Testis (tissue), 3 donors: ENCODE results near the gene USP32. TPM values are rescaled to one million over a fixed set of nuclear protein-coding genes. Genes with fewer than 3 reads are reported as not detected.
"Not testable (repeated sequence)": the region's sequence is repeated elsewhere in the genome, so short reads cannot be mapped to it uniquely, and the experiment has no call there.

Experiments used
- DNase-seq: peaks from one replicate; pipeline ENCODE4 v3.0.0-alpha.2; 2019
- H3K27ac ChIP-seq, 2 donors: fragments of 200-600 bp; sonication (generic); one replicate each; pipeline ENCODE4 v1.5.1; 2019
- H3K27me3 ChIP-seq: fragments of 200-600 bp; sonication (generic); one replicate; pipeline ENCODE4 v1.5.1; 2019
- H3K36me3 ChIP-seq: fragments of 200-600 bp; sonication (generic); one replicate; pipeline ENCODE4 v1.5.1; 2017; ENCODE audit warnings: low read depth; ENCODE audit errors: missing control alignments
- H3K4me1 ChIP-seq: fragments of 200-600 bp; sonication (generic); one replicate; pipeline ENCODE4 v1.5.1; 2019
- H3K4me3 ChIP-seq, 2 donors: fragments of 200-600 bp; sonication (generic); one replicate each; pipeline ENCODE4 v1.5.1; 2017 to 2019
- H3K9me3 ChIP-seq: fragments of 200-600 bp; sonication (generic); one replicate; pipeline ENCODE4 v1.5.1; 2017
- POLR2A ChIP-seq: fragments of 450-650 bp; IDR thresholded peaks from one replicate; pipeline ENCODE4 v1.6.1; 2017; ENCODE audit warnings: antibody characterized with exemption, mild to moderate bottlenecking, moderate library complexity
- WGBS, 2 donors: methylation state at CpG; one replicate each; pipeline ENCODE4 v1.1.5; 2018; 5-methylcytosine and 5-hydroxymethylcytosine counted together
- intact Hi-C: fragments of 100-400 bp; cut with DNase I; formaldehyde crosslinking; loops from one replicate; pipeline ENCODE4 v1.15.1; 2023; ENCODE audit warnings: low total_unique reads
- polyA plus RNA-seq: library from polyadenylated mRNA; stranded (reverse); fragments of 350-450 nt; fragmentation: Illumina TruSeq; extraction: RNeasy Lipid Tissue Mini Kit (QIAGEN cat#74804); gene quantifications from one replicate; pipeline ENCODE4 v1.2.3, GENCODE V29; 2014; ENCODE audit warnings: low read depth, low replicate concordance; ENCODE audit not compliant: insufficient read depth
- total RNA-seq, 2 donors: library from RNA; depleted of rRNA; stranded (reverse); fragments of >200 nt; gene quantifications; one replicate each; pipeline ENCODE4 v1.2.3, GENCODE V29; 2016
- TF ChIP-seq, protein P1 (sequence below), 3 experiments: fragments of 450-650 bp in 2 of 3; fragments of 200-600 bp in 1 of 3; sonication (generic) in 1 of 3; IDR thresholded peaks; one replicate each; pipeline ENCODE4 v1.5.1; 2016 to 2019; ENCODE audit warnings: antibody characterized with exemption in 3 of 3, mild to moderate bottlenecking in 2 of 3, moderate library complexity in 1 of 3

USP32 gene
- total and polyA plus RNA-seq, 3 donors from 2014 or later, result 113 to 279 (median 166) TPM

DNA sequence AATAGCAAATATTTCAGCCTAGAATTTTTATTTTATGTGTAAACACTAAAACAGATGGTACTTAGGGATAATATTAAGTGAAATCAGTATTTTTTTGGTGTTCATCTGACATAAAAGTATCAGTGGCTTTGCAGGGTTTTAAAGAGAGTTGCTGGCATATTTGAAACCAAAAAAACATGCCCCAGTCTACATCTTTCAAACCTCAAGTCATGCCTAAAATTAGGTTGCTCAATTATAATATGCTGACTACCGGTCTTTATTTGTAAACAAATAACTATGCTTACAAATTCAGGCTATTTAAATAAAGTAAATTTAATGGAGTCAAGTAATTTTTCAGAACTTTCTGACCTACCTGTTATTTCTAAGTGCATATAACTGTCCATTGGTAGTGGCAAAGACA is 183.6 kb downstream of the USP32 start:
- H3K36me3 ChIP-seq, DNase-seq, H3K27me3 ChIP-seq, intact Hi-C loops, H3K9me3 ChIP-seq, H3K4me3 ChIP-seq, H3K4me1 ChIP-seq, H3K27ac ChIP-seq: not testable (repeated sequence)
- WGBS, 2 donors, result 100% methylated on average over 1 of the region's 1 CpG

DNA sequence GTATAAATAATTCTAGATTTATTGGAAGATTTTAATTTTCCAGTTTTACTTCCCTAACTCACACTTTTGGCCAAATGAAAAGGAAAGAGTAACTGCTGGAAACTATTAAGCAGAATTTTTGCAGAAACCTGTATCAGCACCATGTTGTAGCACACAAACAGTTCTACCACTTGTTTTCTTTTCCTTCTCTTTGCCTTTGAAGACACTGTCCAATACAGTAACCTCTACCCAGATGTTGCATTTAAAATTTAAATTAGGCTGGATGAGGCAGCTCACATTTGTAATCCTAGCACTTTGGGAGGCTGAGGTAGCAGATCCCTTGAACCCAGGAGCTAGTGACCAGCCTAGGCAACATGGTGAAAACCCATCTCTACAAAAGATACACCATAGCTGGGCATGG is 186.2 kb downstream of the USP32 start:
- H3K27me3 ChIP-seq, H3K36me3 ChIP-seq, DNase-seq, H3K4me1 ChIP-seq, H3K4me3 ChIP-seq, H3K9me3 ChIP-seq, intact Hi-C loops, H3K27ac ChIP-seq: not testable (repeated sequence)

DNA sequence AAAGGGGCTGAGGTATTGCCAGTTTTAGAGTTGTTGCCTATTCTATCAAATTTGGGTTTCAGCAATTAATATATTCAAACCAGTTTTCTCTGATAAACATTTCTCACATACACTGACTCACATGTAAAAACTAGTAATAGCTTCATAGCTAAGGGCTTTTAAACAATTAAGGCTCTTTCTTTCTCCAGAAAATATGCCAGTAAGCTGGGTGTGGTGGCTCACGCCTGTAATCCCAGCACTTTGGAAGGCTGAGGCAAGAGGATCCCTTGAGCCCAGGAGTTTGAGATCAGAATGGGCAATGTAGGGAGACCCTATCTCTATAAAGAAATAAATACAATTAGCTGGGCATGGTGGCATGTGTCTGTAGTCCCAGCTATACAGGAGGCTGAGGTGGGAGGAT is 193.3 kb downstream of the USP32 start:
- H3K27ac ChIP-seq, H3K27me3 ChIP-seq, DNase-seq, H3K9me3 ChIP-seq, H3K4me3 ChIP-seq, H3K36me3 ChIP-seq, intact Hi-C loops, H3K4me1 ChIP-seq: not testable (repeated sequence)
- WGBS, 2 donors, result 92 to 100% methylated on average over 1 of the region's 1 CpG

DNA sequence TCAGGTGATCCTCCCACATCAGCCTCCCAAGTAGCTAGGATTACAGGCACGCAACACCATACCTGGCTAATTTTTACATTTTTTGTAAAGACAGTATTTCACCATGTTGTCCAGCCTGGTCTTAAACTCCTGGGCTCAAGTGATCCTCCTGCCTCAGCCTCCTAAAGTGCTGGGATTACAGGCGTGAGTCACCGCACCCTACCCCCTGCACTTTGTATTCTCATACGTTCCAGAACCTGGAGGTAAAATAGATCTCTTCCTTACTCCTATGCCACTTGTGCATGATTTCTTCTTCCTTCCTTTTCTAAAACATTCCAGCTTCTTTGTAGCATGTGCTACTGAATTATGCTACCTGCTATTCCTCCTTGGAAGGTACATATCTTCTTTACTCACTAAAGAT is 197.8 kb downstream of the USP32 start:
- H3K36me3 ChIP-seq, H3K4me1 ChIP-seq, intact Hi-C loops, DNase-seq, H3K9me3 ChIP-seq, H3K4me3 ChIP-seq, H3K27ac ChIP-seq, H3K27me3 ChIP-seq: not testable (repeated sequence)
- WGBS, 2 donors, result 95 to 96% methylated on average over 4 of the region's 4 CpGs

DNA sequence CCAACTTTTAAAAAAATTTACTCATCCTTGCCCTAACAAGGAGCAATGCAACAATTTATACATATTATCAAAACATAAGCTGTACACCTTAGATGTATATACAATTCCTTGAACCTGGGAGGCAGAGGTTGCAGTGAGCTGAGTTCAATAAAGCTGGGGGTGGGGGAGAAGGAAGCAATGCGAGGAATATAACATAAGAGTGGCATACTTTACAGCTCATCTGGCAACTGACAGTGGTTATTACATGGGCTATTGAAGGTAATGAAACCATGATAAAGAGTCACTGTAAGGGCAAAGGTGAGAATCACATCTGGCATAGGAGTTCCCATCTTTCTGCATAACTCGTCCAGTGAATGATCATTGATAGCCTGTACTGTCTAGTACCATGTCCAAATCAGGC is 198.5 kb downstream of the USP32 start:
- 94 to 96% methylated on average over 2 of the region's 2 CpGs for WGBS, 2 donors
- Histone ChIP-seq H3K27ac (no peak overlapping the region), H3K27me3 (no peaks in the 10 kb centered on the region), H3K4me1 (no peaks in the 10 kb centered on the region), H3K36me3 (no peaks in the 10 kb centered on the region), H3K9me3 (no peaks in the 10 kb centered on the region), H3K4me3 (no peak overlapping the region)
- no peak for TF ChIP-seq POLR2A
- TF ChIP-seq, protein P1, sequence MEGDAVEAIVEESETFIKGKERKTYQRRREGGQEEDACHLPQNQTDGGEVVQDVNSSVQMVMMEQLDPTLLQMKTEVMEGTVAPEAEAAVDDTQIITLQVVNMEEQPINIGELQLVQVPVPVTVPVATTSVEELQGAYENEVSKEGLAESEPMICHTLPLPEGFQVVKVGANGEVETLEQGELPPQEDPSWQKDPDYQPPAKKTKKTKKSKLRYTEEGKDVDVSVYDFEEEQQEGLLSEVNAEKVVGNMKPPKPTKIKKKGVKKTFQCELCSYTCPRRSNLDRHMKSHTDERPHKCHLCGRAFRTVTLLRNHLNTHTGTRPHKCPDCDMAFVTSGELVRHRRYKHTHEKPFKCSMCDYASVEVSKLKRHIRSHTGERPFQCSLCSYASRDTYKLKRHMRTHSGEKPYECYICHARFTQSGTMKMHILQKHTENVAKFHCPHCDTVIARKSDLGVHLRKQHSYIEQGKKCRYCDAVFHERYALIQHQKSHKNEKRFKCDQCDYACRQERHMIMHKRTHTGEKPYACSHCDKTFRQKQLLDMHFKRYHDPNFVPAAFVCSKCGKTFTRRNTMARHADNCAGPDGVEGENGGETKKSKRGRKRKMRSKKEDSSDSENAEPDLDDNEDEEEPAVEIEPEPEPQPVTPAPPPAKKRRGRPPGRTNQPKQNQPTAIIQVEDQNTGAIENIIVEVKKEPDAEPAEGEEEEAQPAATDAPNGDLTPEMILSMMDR (IDR thresholded peaks at IDR 0.05), result no peak
- DNase-seq, result no peak
- intact Hi-C loops, result no loop called here

DNA sequence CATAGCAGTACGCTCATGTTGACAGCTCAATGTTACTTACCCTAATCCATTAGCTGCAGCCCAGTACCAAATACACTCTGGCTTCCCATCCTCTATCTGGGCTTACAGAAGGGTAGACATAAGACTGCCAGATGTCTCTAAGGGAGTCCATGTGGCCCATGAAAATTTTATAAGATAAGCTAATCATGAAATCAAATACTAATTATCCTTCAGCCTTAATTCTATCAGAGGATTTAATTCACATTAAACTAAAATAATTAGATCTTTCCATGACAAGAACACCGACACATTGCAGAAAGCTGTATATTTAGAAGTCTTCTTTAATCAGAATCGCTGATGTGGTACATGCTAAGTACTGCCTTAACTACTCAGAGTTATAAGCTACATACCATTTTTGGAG is 198.9 kb downstream of the USP32 start:
- H3K4me3 ChIP-seq, H3K36me3 ChIP-seq, H3K9me3 ChIP-seq, H3K27me3 ChIP-seq, H3K27ac ChIP-seq, DNase-seq, intact Hi-C loops, H3K4me1 ChIP-seq: not testable (repeated sequence)
- WGBS, 2 donors, result 90 to 95% methylated on average over 3 of the region's 3 CpGs

DNA sequence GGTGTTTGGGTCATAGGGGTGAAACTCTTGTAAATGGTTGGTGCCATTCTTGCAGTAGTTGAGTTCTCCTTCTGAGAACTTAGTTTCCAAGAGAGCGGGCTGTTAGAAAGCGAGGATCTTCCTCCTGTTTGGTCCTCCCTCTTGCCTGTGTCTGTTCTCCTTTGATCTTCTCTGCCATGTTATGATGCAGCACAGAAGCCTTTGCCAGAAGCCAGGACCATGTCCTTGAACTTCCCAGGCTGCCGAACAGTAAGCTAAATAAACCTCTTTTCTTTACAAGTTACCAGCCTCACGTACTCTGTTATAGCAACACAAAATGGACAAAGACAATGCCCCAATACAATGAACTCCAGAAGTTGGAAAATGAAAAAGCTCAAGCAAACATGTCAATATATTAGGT is 201.9 kb downstream of the USP32 start:
- H3K27ac ChIP-seq, H3K36me3 ChIP-seq, H3K4me1 ChIP-seq, DNase-seq, intact Hi-C loops, H3K9me3 ChIP-seq, H3K27me3 ChIP-seq, H3K4me3 ChIP-seq: not testable (repeated sequence)
- 66 to 70% methylated on average over 4 of the region's 4 CpGs for WGBS, 2 donors

DNA sequence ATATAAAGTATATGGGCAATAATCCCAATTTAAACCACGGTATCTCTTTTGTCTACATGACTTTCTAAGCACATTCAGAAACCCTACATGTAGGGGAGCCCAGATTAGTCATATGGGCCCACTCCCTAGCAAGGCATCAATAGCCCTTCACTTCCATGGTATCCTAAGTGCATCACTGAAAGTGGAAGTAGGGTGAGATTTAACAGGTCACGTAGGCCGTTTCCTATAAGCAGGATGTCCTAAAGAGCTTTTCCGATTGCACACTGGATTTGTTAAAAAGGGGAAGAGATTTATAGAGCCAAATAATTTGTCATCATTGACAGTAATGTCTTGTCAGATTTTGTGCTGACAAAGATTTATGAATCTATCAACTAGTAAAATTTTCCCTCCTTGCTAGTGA is 203.2 kb downstream of the USP32 start:
- H3K27ac ChIP-seq, result no peak overlapping the region
- H3K36me3 ChIP-seq, result no peaks in the 10 kb centered on the region
- TF ChIP-seq, protein P1 (IDR thresholded peaks at IDR 0.05), result no peak
- TF ChIP-seq POLR2A, result no peak
- intact Hi-C loops, result no loop called here
- H3K9me3 ChIP-seq, result no peaks in the 10 kb centered on the region
- no peaks in the 10 kb centered on the region for H3K4me1 ChIP-seq
- DNase-seq, result no peak
- H3K4me3 ChIP-seq, result no peak overlapping the region
- H3K27me3 ChIP-seq, result no peaks in the 10 kb centered on the region
- WGBS, 2 donors, result 88 to 95% methylated on average over 4 of the region's 4 CpGs

DNA sequence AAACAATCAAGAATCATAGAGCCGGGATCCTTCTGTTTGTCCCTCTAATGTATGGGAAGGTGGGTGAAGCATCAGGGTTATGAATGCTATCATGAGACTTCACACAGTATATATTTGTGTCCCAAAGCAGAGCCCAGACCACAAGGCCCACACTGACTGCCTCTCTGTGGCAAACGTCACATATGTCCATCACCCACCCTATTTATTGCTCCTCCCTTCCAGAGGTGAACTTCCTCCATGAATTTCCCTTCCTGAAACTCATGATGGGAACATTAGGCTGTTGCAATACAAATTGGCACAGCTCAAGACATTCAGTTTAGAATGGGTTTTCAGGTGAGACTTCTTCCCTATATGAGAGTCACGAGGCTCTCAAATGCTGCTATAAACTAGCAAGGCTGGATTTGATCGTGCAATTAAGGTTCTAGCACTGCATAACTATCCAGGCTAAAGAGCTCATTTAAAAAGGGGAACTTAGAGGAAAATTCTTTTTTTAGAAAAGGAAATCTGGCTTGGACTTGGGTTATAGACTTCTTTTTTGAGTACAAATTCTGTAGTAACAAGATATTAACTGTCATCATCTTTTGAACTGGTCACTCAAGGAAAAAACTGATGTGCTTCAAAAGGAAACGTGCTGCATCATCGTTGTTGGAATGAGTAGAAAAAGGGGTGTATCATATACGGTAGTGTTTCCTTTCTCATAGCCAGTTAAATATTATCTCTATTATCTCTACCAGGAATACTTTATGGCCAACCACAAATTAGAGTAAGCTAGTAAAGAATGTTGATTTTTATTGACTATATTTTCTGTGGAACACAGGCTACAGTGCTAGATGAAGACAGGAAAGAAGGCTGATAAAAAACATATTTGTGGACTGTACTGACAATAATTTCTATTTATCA is 204.8 kb downstream of the USP32 start:
- H3K27ac ChIP-seq, H3K36me3 ChIP-seq, DNase-seq, H3K9me3 ChIP-seq, H3K4me3 ChIP-seq, H3K4me1 ChIP-seq, H3K27me3 ChIP-seq, intact Hi-C loops: not testable (repeated sequence)
- WGBS, 2 donors, result 83 to 87% methylated on average over 7 of the region's 7 CpGs

DNA sequence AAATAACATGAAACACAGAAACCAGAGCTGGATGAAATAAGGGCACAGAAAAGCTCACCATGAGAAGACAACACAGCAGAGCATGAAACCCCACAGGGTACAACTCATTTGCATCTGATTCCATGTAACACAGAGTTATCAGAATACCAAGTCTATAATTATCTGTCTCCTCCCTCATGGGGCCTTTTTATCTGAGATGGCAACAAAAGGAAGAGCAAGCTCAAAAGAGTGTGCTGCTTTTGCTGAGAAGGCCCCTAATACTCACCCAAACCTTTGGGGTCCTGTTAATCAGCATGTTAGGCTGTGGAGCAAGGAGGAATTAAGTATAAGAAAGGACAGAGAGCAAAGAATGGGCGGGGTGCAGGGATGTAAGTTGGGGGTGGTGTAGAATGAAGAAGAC is 205.6 kb downstream of the USP32 start:
- DNase-seq, H3K27ac ChIP-seq, H3K36me3 ChIP-seq, H3K4me1 ChIP-seq, H3K4me3 ChIP-seq, H3K27me3 ChIP-seq, H3K9me3 ChIP-seq, intact Hi-C loops: not testable (repeated sequence)
- WGBS, 2 donors, result 97 to 100% methylated on average over 1 of the region's 1 CpG
